ENCODE results near the gene C1orf21. TPM values are rescaled to one million over a fixed set of nuclear protein-coding genes. Genes with fewer than 3 reads are reported as not detected.
"Not testable (repeated sequence)": the region's sequence is repeated elsewhere in the genome, so short reads cannot be mapped to it uniquely, and the experiment has no call there.

Gene C1orf21
- total RNA-seq, 2 experiments from 2014 or later, result 8.5 to 9.6 TPM

DNA sequence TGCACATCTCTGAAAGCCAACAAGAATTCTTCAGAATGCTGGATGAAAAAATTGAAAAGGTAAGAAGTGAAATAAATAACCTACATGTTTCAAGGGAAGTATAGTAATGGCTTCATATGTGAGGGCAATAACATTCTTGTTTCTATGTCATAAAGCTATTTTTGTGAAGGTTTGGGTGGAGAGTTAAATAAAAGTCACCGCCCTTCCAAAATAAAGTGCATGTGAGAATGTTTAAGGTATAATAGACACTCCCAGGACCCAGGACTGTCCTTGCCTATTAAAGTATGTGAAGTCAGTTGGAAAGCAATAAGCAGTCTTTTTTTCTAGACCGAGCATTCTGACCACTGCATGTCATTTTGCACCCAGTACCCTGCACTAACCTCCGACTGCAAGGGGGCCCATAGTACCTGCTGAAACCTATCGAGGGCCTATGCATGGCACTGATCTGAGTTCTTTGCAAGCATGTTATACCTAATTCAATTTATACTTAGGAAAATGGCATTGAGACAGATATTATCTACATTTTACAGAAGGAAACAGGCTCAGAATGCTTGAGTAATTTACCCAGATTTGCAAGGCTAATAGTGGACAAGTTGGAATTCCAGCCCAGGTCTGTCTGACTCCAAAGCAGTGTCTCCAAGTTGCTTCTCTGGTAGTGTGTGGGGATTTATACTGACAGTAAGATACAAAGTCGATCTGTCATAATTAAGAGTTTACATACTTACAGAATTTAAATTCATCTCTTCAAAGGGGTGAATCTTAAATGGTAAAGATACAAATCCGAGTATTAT, 211.8 kb downstream of the C1orf21 start:
- H3K36me3 Mint-ChIP-seq, result no peaks in the 10 kb centered on the region
- H3K4me1 Mint-ChIP-seq, result peaks cover 2% of the 10 kb centered on the region
- H3K27me3 Mint-ChIP-seq, result peaks cover 3% of the 10 kb centered on the region
- ATAC-seq (no peak), DNase-seq (no peak)
- CTCF ChIA-PET, result no interaction called here
- no peak overlapping the region for H3K4me3 Mint-ChIP-seq
- H3K27ac Mint-ChIP-seq, result no peak overlapping the region
- no peaks in the 10 kb centered on the region for H3K9me3 Mint-ChIP-seq (ENCODE audit: low read depth)

DNA sequence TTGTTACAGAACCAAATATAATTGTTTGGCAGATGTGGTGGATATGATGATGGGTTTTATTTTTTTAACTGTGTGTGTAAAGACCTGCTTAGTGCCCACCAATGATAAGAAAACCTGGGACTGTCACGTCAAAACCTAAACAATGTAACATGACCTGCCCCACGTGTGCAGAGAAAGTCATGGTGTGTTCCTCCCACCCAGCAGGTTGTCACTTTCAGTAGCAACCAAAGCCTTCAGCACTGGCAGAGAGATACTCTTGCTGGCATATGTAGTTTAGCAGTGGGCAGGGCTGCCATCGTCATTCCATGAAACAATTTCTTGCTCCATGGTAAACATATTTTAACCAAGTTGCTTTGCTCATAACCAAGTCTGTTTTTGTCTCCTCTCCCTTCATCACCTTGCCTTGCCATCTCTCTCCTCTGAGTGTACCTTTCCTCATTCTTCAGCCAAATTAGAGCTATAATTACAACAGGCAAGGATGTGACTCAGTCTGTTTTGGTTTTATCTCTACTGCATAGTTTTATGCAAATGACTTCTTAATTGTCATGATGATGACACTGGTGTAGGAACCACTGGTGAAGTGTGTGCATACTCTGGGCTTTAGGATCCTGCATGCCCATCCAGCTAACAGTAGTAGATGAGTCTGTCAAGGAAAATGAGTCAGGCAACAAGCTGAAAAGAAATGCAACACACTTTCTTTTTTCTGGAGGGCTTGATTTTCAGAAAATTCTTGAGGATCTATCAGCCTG, 217.5 kb downstream of the C1orf21 start:
- H3K36me3 Mint-ChIP-seq, result no peaks in the 10 kb centered on the region
- peaks cover 3% of the 10 kb centered on the region for H3K27me3 Mint-ChIP-seq
- ATAC-seq (no peak), DNase-seq (no peak)
- peaks cover 2% of the 10 kb centered on the region for H3K4me1 Mint-ChIP-seq
- CTCF ChIA-PET, result no interaction called here
- no peaks in the 10 kb centered on the region for H3K9me3 Mint-ChIP-seq (ENCODE audit: low read depth)
- H3K4me3 Mint-ChIP-seq, result no peak overlapping the region
- H3K27ac Mint-ChIP-seq, result no peak overlapping the region

DNA sequence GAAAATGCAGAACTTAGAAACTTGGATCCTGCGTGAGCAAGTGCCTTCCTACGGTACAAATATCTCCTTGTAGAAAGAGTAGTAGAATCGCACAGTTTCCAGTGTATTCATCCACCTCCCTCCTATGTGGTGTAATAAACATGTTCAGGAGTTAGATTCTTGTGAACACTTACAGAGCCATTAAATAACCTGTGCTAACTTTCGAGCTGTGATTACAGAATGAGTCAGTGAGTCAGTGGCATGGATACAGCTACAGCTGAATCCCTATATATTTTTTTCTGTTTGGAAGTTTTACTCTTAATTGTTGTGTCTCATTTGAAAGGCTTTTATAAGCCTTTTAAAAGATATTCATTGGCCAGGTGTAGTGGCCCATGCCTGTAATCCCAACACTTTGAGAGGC, 219.1 kb downstream of the C1orf21 start:
- no peaks in the 10 kb centered on the region for H3K9me3 Mint-ChIP-seq (ENCODE audit: low read depth)

DNA sequence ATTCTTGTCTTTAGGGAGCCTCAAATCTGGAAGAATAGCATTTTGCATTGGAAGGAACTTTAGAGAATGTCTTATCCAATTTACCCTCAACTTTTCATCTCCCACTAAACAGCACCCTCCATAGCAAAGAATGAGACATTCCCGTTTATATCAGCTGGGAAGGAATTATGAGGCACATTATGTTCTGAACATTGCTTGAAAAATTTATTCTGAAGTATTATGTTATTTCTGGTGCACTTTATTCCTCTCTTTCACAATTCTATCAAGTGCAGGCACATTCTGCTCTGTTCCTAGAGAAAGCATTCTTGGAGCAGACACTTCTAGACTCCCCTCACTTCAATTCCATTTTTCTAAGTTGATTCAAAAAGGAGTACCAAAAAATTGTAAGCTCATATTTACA, 220.0 kb downstream of the C1orf21 start:
- DNase-seq (no peak), ATAC-seq (no peak)
- Mint-ChIP-seq H3K27ac (no peak overlapping the region), H3K4me1 (peaks cover 2% of the 10 kb centered on the region), H3K4me3 (no peak overlapping the region), H3K9me3 (ENCODE audit: low read depth) (no peaks in the 10 kb centered on the region), H3K36me3 (no peaks in the 10 kb centered on the region), H3K27me3 (no peaks in the 10 kb centered on the region)
- CTCF ChIA-PET, result no interaction called here

More for the DNA sequence above, 219.1 kb downstream of the C1orf21 start:
- Mint-ChIP-seq H3K4me1 (peaks cover 2% of the 10 kb centered on the region), H3K27ac (no peak overlapping the region), H3K27me3 (no peaks in the 10 kb centered on the region), H3K36me3 (no peaks in the 10 kb centered on the region), H3K4me3 (no peak overlapping the region)
- ATAC-seq (no peak), DNase-seq (no peak)
- CTCF ChIA-PET, result no interaction called here

DNA sequence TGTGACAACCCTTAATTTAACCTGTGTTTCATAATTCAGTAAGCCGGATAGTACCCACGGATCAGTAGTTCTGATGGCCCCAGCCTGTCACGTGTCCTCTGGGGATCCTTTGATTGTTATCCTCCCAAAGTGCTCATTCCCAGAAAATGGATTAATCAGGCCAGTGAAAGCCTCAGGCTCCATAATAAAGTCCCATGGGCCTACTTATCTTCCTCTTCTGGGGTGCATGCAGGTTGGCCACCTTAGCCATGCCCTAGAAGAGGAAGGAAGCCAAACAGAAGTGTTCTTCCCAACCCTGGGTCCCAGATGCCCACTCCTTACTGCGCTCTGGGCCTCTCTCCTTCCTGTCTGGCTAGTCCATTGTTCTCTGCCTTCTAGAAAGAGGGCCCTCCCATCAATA, 221.8 kb downstream of the C1orf21 start:
- Mint-ChIP-seq H3K27me3 (no peaks in the 10 kb centered on the region), H3K4me1 (no peaks in the 10 kb centered on the region), H3K27ac (no peak overlapping the region), H3K36me3 (no peaks in the 10 kb centered on the region), H3K4me3 (no peak overlapping the region), H3K9me3 (ENCODE audit: low read depth) (no peaks in the 10 kb centered on the region)
- ATAC-seq, result no peak
- CTCF ChIA-PET, result no interaction called here
- DNase-seq, result no peak

DNA sequence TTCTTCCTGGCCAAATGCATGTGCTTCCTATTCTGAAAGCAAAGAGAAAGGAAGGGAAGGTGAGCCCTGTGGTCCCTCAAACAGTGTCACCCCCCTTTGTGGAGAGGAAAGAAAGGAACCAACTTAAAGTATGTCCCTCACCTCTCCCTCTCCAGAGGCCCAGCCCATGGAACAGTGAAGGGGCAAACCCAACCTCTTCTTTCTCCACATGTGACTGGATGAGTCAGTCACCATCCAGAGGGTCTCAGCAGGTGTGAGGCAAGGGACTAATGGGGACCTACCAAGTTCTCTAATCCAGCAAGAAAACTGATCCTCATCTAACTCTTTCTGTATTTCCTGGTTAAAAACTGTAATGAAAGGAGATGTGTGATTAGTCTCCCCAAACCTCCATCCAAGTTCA, 222.2 kb downstream of the C1orf21 start:
- CTCF ChIA-PET, result no interaction called here
- no peak overlapping the region for H3K4me3 Mint-ChIP-seq

DNA sequence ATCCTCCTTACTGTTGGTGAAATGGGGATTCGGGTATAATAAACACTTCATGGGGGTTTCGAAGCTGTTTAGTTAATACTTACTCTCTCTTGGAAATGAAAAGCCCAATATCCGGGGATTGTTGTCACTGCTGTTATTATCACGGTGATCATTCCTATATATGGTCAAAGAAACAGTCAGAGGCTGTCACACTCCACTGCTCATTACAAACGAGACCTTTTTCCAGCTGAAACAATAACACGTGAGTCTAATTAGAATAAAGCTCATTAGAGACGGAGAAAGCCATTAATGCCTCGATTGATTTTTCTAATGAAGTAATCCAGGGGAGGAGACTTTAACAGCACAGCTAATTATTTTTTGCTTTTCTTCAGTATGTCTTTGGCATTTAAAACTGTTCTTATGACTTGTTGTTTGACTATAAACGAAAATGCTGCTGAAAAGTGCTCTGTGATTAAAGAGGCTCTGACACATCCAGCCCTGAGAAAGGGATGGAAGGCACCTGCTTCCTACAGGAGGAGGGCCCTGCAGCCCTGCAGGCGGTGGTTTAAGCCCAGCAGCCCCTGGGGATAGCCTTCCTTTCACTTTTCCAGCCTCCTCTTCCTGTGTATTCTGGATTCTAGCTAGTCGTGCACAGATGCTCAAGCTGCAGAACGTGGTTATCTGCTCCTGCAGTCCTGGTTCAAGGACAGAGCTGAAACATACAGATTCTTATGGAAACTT, 224.2 kb downstream of the C1orf21 start:
- no peak overlapping the region for H3K27ac Mint-ChIP-seq
- ATAC-seq (no peak), DNase-seq (no peak)
- no peak overlapping the region for H3K4me3 Mint-ChIP-seq
- no peaks in the 10 kb centered on the region for H3K36me3 Mint-ChIP-seq
- no peaks in the 10 kb centered on the region for H3K9me3 Mint-ChIP-seq (ENCODE audit: low read depth)
- H3K4me1 Mint-ChIP-seq, result no peaks in the 10 kb centered on the region
- H3K27me3 Mint-ChIP-seq, result peaks cover 2% of the 10 kb centered on the region
- CTCF ChIA-PET, result no interaction called here

More for the DNA sequence above, 222.2 kb downstream of the C1orf21 start:
- H3K27ac Mint-ChIP-seq, result no peak overlapping the region
- no peaks in the 10 kb centered on the region for H3K9me3 Mint-ChIP-seq (ENCODE audit: low read depth)
- H3K4me1 Mint-ChIP-seq, result no peaks in the 10 kb centered on the region
- no peak for DNase-seq
- no peaks in the 10 kb centered on the region for H3K27me3 Mint-ChIP-seq
- no peak for ATAC-seq
- H3K36me3 Mint-ChIP-seq, result no peaks in the 10 kb centered on the region

DNA sequence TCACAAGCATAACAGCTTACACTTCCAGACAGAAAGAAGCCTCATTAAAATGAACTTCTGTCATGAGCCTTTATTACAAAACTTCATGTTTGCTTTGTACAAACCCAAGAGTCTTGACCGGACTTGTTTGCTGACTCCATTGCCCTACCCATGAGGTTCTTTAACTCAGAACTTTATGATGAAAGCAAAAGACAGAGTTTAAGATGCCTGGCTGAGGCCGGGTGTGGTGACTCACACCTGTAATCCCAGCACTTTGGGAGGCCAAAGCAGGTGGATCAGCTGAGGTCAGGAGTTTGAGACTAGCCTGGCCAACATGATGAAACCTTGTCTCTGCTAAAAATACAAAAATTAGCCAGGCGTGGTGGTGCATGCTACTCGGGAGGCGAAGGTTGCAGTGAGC, 225.4 kb downstream of the C1orf21 start:
- H3K4me1 Mint-ChIP-seq; DNase-seq; CTCF ChIA-PET; H3K27me3 Mint-ChIP-seq; H3K4me3 Mint-ChIP-seq; H3K27ac Mint-ChIP-seq; ATAC-seq; H3K36me3 Mint-ChIP-seq; H3K9me3 Mint-ChIP-seq (ENCODE audit: low read depth): not testable (repeated sequence)

DNA sequence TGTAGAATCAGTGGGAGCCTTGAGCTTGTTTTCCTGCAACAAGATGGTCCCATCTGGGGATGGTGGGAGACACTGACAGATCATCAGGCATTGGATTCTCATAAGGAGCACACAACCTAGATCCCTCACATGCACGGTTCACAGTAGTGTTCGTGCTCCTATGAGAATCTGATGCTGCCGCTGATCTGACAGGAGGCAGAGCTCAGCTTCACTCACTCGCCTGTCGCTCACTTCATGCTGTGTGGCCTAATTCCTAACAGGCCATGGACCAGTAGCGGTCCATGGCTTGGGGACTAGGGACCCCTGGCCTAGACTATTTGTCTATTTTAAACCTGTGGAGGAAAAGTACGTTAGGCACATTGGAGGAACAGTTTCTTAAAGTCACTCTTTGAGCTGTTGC, 227.8 kb downstream of the C1orf21 start:
- H3K4me1 Mint-ChIP-seq, result no peaks in the 10 kb centered on the region
- ATAC-seq, result no peak
- no peak overlapping the region for H3K4me3 Mint-ChIP-seq
- DNase-seq, result no peak
- no peaks in the 10 kb centered on the region for H3K36me3 Mint-ChIP-seq
- CTCF ChIA-PET, result no interaction called here
- peaks cover 2% of the 10 kb centered on the region for H3K27me3 Mint-ChIP-seq
- H3K27ac Mint-ChIP-seq, result no peak overlapping the region
- H3K9me3 Mint-ChIP-seq (ENCODE audit: low read depth), result no peaks in the 10 kb centered on the region

DNA sequence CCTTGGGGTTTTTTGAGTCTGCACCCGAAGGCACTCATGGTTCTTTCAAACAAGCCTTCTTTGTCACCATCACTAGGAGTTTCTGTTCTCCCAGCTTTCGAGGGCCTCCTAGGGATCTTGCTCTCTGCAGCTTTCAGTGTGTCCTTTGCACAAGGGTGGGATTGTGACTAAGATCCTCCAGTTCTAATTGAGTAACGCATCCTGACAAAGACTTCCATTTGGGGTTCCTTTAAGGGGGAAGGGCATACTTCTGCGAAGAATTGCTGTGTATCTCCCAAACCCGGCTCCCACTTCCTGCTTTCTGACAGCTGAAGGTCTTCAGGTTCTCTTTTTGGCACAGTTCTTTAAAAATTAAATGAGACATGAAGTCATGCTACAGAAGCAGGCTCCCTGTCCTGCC, 228.5 kb downstream of the C1orf21 start:
- Mint-ChIP-seq H3K27me3 (peaks cover 2% of the 10 kb centered on the region), H3K4me3 (no peak overlapping the region), H3K9me3 (ENCODE audit: low read depth) (no peaks in the 10 kb centered on the region), H3K36me3 (no peaks in the 10 kb centered on the region), H3K4me1 (no peaks in the 10 kb centered on the region), H3K27ac (no peak overlapping the region)
- DNase-seq (no peak), ATAC-seq (no peak)
- CTCF ChIA-PET, result no interaction called here

DNA sequence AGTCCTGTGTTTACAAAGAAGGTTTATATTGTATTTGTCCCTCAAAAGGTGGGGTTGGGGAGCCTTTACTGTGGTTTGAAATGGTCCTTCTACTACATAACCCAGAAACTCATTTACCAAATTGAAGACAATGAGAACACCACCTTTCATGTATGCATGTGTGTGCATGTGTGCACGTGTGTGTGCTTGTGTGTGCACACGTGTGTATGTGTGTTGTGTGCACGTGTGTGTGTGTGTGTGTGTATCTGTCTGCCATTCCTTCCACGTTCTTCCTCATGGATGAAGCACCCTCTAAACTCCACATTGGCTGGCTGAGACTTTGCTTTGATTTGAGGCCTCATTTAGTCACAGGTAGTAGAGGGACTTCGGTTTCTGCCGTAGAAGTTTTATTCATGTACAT, 229.7 kb downstream of the C1orf21 start:
- Mint-ChIP-seq H3K27me3 (peaks cover 2% of the 10 kb centered on the region), H3K9me3 (ENCODE audit: low read depth) (no peaks in the 10 kb centered on the region), H3K36me3 (no peaks in the 10 kb centered on the region), H3K4me1 (no peaks in the 10 kb centered on the region), H3K4me3 (no peak overlapping the region), H3K27ac (no peak overlapping the region)
- CTCF ChIA-PET, result no interaction called here
- no peak for ATAC-seq
- no peak for DNase-seq

DNA sequence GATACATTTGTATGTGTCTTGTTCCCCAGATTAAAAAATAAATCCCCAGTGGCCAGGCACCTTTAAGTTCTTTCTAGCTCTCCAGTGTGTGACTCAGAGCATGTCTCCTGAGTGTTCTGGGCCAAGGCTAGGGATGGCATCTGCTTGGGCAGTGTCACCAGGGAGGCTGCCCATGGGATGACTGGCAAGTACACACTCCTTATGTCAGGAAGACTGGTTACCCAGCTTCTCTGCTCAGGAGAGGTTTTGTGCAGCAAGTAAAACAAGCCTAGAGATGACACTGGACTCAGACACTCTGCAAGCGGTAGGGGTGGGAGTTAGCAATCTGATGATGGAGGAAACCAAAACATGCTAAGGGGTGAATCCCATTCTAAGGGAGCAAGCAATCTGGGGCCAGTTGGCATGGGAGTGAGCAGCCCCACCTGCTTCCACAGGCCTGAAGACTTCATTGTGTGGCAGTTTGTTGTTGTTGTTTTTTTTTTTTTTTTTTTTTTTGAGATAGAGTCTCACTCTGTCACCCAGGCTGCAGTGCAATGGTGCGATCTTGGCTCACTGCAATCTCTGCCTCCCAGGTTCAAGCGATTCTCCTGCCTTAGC, 230.7 kb downstream of the C1orf21 start:
- Mint-ChIP-seq H3K4me1 (no peaks in the 10 kb centered on the region), H3K9me3 (ENCODE audit: low read depth) (no peaks in the 10 kb centered on the region), H3K4me3 (no peak overlapping the region), H3K27me3 (peaks cover 2% of the 10 kb centered on the region), H3K27ac (no peak overlapping the region), H3K36me3 (no peaks in the 10 kb centered on the region)
- DNase-seq (no peak), ATAC-seq (no peak)
- CTCF ChIA-PET, result no interaction called here

DNA sequence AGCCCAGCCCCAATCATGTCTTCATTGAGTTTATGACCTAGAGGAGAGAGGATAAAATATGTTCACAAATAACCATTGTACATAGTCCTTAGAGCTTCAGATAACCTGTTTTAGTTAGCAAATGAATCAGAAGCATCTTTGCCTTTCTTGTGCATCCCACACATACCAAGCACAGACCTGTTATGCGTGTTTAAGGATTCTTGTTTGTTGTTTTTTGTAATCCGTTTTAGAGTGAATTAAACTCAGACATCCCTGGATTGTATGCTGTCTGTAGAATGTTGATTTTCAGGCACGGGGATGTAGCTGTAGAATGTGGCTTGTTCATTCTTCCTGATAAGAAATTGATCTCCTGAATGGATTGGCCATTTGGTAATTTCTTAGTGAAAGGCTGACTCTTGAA, 232.0 kb downstream of the C1orf21 start:
- Mint-ChIP-seq H3K9me3 (ENCODE audit: low read depth) (no peaks in the 10 kb centered on the region), H3K4me3 (no peak overlapping the region), H3K4me1 (no peaks in the 10 kb centered on the region), H3K27me3 (peaks cover 2% of the 10 kb centered on the region), H3K36me3 (no peaks in the 10 kb centered on the region), H3K27ac (no peak overlapping the region)
- CTCF ChIA-PET, result no interaction called here
- DNase-seq (no peak), ATAC-seq (no peak)
